GM19025 (cell line): ENCODE measurements around the gene PODN.

ENCODE experiments used
- ATAC-seq: cut with Tn5 transposase; IDR thresholded peaks from one replicate; pipeline ENCODE4 v1.9.1; 2021; ENCODE audit warnings: mild to moderate bottlenecking, low read depth, moderate library complexity; ENCODE audit not compliant: unreplicated experiment

The PODN gene

GRCh38 chr1:53111693-53112092 lies 49.7 kb downstream of the PODN start:
- no peak for ATAC-seq

- ATAC-seq, result no peak
These were observed 50.3 kb downstream of the PODN start for GRCh38 chr1:53112271-53112774.

- no peak for ATAC-seq
These were observed 50.8 kb downstream of the PODN start for GRCh38 chr1:53112861-53113260.

- ATAC-seq, result no peak
These were observed 52.1 kb downstream of the PODN start for GRCh38 chr1:53114090-53114489.

GRCh38 chr1:53114581-53115400 lies 52.8 kb downstream of the PODN start:
- ATAC-seq, result no peak

- no peak for ATAC-seq
These were observed 53.6 kb downstream of the PODN start for GRCh38 chr1:53115403-53116306.

GRCh38 chr1:53116307-53116810 lies 54.3 kb downstream of the PODN start:
- no peak for ATAC-seq

GRCh38 chr1:53116933-53117600 lies 55.1 kb downstream of the PODN start:
- ATAC-seq, result no peak

GRCh38 chr1:53117836-53118235 lies 55.8 kb downstream of the PODN start:
- ATAC-seq, result no peak

GRCh38 chr1:53120659-53121058 lies 58.6 kb downstream of the PODN start:
- no peak for ATAC-seq

- no peak for ATAC-seq
These were observed 59.5 kb downstream of the PODN start for GRCh38 chr1:53121319-53122172.

GRCh38 chr1:53122201-53122885 lies 60.3 kb downstream of the PODN start:
- no peak for ATAC-seq

- no peak for ATAC-seq
These were observed 61.0 kb downstream of the PODN start for GRCh38 chr1:53122961-53123413.

GRCh38 chr1:53123453-53124140 lies 61.6 kb downstream of the PODN start:
- ATAC-seq, result no peak

- no peak for ATAC-seq
These were observed 63.1 kb downstream of the PODN start for GRCh38 chr1:53125122-53125521.

- ATAC-seq, result no peak
These were observed 63.8 kb downstream of the PODN start for GRCh38 chr1:53125623-53126360.

- ATAC-seq, result no peak
These were observed 64.5 kb downstream of the PODN start for GRCh38 chr1:53126495-53126894.

- no peak for ATAC-seq
These were observed 65.5 kb downstream of the PODN start for GRCh38 chr1:53127546-53127945.
